ENCODE data around the gene IQCH. TPM values are rescaled to one million over a fixed set of nuclear protein-coding genes. Genes with fewer than 3 reads are reported as not detected.

The IQCH gene
- total RNA-seq, 2 donors from 2014 or later: 5.8 to 9.5 TPM

- 91% methylated on average over 8 of the region's 8 CpGs for WGBS
- Histone ChIP-seq H3K9me3 (no peaks in the 10 kb centered on the region), H3K4me1 (replicated peaks) (no peaks in the 10 kb centered on the region), H3K27me3 (replicated peaks; ENCODE audit: insufficient read depth) (no peaks in the 10 kb centered on the region), H3K4me3 (no peak overlapping the region), H3K36me3 (no peaks in the 10 kb centered on the region), H3K27ac (no peak overlapping the region)
- intact Hi-C loops (cut with DNase I): no loop called here
- no peak for DNase-seq (ENCODE audit: low spot score)
- TF ChIP-seq CTCF (IDR thresholded peaks at IDR 0.05) (no peak), POLR2A (IDR thresholded peaks at IDR 0.05) (no peak), POLR2AphosphoS5 (IDR thresholded peaks at IDR 0.05) (no peak)
Measured at GRCh38 chr15:67381416-67382045, 126.9 kb downstream of the IQCH start.

- H3K36me3 ChIP-seq: no peaks in the 10 kb centered on the region
- DNase-seq (ENCODE audit: low spot score): no peak
- no peaks in the 10 kb centered on the region for H3K27me3 ChIP-seq (replicated peaks; ENCODE audit: insufficient read depth)
- no peak overlapping the region for H3K4me3 ChIP-seq
- no peaks in the 10 kb centered on the region for H3K4me1 ChIP-seq (replicated peaks)
- H3K27ac ChIP-seq: no peak overlapping the region
- intact Hi-C loops (cut with DNase I): no loop called here
- TF ChIP-seq POLR2A (IDR thresholded peaks at IDR 0.05) (no peak), POLR2AphosphoS5 (IDR thresholded peaks at IDR 0.05) (no peak), CTCF (IDR thresholded peaks at IDR 0.05) (no peak)
- H3K9me3 ChIP-seq: no peaks in the 10 kb centered on the region
- WGBS: 86% methylated on average over 3 of the region's 3 CpGs
Measured at GRCh38 chr15:67382723-67383122, 128.1 kb downstream of the IQCH start.

- no peak for TF ChIP-seq POLR2AphosphoS5 (IDR thresholded peaks at IDR 0.05)
- peak in 1 of 4 experiments; percentile 18 for TF ChIP-seq CTCF (IDR thresholded peaks at IDR 0.05)
- TF ChIP-seq POLR2A (IDR thresholded peaks at IDR 0.05): no peak
- 87% methylated on average over 1 of the region's 1 CpG for WGBS
- no peaks in the 10 kb centered on the region for H3K9me3 ChIP-seq
- H3K36me3 ChIP-seq: no peaks in the 10 kb centered on the region
- intact Hi-C loops (cut with DNase I): no loop called here
- no peaks in the 10 kb centered on the region for H3K4me1 ChIP-seq (replicated peaks)
- no peaks in the 10 kb centered on the region for H3K27me3 ChIP-seq (replicated peaks; ENCODE audit: insufficient read depth)
- H3K4me3 ChIP-seq: no peak overlapping the region
- H3K27ac ChIP-seq: no peak overlapping the region
- no peak for DNase-seq (ENCODE audit: low spot score)
Measured at GRCh38 chr15:67383899-67384298, 129.3 kb downstream of the IQCH start.

- no peaks in the 10 kb centered on the region for H3K4me1 ChIP-seq (replicated peaks)
- H3K27me3 ChIP-seq (replicated peaks; ENCODE audit: insufficient read depth): no peaks in the 10 kb centered on the region
- WGBS: 72% methylated on average over 4 of the region's 4 CpGs
- no peak for DNase-seq (ENCODE audit: low spot score)
- intact Hi-C loops (cut with DNase I): no loop called here
- H3K27ac ChIP-seq: no peak overlapping the region
- TF ChIP-seq POLR2A (IDR thresholded peaks at IDR 0.05) (no peak), POLR2AphosphoS5 (IDR thresholded peaks at IDR 0.05) (no peak), CTCF (IDR thresholded peaks at IDR 0.05) (no peak)
- no peaks in the 10 kb centered on the region for H3K9me3 ChIP-seq
- no peaks in the 10 kb centered on the region for H3K36me3 ChIP-seq
- no peak overlapping the region for H3K4me3 ChIP-seq
Measured at GRCh38 chr15:67384761-67385160, 130.2 kb downstream of the IQCH start.

GRCh38 chr15:67385971-67386370 is 131.4 kb downstream of the IQCH start:
- H3K4me1 ChIP-seq (replicated peaks): no peaks in the 10 kb centered on the region
- no peak for DNase-seq (ENCODE audit: low spot score)
- H3K27me3 ChIP-seq (replicated peaks; ENCODE audit: insufficient read depth): no peaks in the 10 kb centered on the region
- H3K27ac ChIP-seq: no peak overlapping the region
- intact Hi-C loops (cut with DNase I): no loop called here
- TF ChIP-seq POLR2A (IDR thresholded peaks at IDR 0.05) (no peak), CTCF (IDR thresholded peaks at IDR 0.05) (no peak), POLR2AphosphoS5 (IDR thresholded peaks at IDR 0.05) (no peak)
- H3K4me3 ChIP-seq: no peak overlapping the region
- H3K36me3 ChIP-seq: no peaks in the 10 kb centered on the region
- 49% methylated on average over 1 of the region's 1 CpG for WGBS
- no peaks in the 10 kb centered on the region for H3K9me3 ChIP-seq
